Hematopoietic multipotent progenitor cell treated with erythropoietin and hydrocortisone succinate and interleukin-3 and kit ligand, for 8 days (in vitro differentiated cells): ENCODE results near the gene CYFIP1.

Source experiments
- DNase-seq: peaks from one replicate; pipeline ENCODE4 v3.0.0-alpha.2; 2015

Gene CYFIP1

DNA sequence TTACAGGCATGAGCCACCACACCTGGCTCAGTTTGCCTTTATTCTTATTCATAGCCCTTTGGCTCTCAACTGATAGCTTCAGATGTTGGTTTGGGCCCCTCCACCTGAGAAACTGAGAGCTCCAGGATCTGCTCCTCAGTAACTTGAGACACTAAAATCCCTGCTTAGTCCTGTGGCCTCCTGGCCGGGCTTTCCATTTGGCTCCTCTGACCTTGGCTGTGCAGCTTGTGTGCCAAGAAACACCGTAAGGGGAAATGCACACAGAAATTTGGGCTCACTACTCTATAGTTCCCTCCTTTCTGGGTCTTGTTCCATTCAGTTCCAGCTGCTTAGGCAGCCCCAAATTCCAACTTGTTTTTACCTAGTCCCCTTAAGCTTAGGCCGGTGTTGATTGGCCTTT, 116.8 kb downstream of the CYFIP1 start:
- no peak for DNase-seq

DNA sequence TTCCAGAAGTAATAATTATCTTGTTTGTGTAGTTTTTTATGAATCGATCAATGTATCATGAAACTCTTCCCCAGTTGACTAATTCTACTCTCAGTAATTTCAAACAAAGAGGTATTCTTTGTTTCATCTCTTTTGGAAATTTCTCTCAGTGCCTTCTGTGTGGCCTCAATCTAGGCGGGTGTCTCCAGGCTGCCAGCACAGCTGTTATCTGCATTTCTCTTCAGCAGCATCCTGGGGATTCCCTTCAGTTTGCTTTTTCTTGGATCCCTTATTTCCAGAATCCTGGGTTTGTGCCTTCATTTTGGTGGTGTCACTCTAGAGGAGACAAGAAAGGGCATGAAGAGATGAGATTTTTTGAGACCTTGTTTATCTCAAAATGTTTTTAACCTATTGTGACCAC, 119.0 kb downstream of the CYFIP1 start:
- no peak for DNase-seq

DNA sequence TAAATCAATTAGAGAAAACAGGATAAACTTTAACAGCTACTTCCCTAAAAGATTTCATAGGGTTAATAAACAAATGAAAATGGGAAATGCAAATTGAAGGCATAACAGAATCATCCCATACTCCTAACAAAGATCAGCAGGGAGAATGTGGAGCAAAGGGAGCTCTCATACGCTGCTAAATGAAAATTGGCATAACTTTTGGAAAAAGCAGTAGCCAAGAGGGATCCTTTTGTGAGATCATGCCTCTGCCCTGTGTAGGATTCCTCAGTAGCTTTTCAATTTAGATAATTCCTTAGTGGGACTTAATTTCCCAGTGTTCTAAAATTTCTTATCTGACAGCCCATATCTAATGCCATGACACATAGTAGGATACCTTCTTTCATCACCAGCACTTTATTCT, 123.5 kb downstream of the CYFIP1 start:
- DNase-seq, result no peak

DNA sequence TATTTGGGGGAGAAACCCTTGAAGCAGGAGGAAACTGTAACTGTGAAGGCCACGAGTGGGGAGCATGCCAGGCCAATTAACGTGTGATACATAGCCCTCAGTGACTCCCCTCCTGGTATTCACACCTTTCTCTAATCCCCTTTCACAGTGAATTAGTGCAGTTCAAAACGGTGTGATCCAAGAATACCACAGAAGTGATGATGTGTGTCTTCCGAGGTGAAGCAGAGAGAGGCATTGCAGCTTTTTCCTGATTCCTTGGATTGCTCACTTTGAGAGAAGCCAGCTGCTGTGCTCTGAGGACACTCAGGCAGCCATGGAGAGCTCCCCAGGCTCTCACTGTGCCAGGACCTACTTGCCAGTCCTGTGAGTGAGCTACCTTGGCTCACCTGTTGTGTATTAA, 124.4 kb downstream of the CYFIP1 start:
- DNase-seq, result no peak

DNA sequence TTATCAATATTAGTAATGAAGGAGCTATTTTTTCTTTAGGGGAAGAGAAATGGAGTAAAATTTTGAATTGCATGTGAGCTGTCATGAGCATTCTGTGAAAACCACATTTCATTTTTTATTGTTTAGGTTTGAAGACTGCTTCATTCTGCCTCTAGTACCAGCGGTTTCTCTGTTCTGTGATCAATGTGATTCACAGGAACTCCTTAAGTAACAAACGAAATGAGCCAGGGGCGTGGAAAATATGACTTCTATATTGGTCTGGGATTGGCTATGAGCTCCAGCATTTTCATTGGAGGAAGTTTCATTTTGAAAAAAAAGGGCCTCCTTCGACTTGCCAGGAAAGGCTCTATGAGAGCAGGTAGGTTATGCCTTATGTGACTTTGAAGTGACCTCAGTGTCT, 128.7 kb downstream of the CYFIP1 start:
- DNase-seq, result no peak

DNA sequence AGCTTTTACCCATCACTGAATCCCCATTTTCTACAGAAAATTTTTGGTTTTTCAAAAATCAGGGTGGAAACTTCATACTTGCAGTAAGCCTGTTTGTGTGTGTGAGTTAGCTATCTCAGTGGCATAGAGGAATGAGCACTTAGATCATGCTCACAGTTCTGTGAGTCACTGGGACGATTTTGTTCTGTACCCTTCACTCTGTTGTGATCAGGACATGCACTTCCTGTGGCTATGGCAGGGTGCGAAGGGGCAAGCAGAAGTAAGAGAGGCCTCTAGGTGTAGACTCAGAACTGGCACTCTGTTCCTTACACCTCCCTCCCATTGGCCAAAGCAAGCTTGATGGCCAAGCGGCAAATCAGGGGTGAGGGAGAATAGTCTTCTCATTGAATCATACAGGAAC, 130.1 kb downstream of the CYFIP1 start:
- no peak for DNase-seq

DNA sequence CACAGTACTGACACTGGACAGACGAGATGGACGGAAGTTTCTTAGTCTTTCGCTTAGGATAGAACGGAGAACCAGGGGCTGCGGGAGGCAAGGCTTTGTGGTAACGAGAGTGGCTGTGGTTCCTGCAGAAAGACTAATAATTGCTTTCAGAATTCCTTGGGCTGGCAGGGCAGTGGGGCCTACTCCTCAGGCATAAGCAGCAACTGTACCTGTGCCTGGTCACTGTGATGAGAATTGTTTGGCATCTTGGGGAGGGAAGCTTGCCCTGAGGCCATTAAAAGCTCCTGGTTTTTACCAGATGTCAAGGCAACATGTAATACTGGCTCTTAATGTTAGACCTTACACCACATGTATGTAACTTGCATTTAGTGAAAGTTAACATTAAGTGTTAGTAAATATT, 134.1 kb downstream of the CYFIP1 start:
- DNase-seq, result no peak

DNA sequence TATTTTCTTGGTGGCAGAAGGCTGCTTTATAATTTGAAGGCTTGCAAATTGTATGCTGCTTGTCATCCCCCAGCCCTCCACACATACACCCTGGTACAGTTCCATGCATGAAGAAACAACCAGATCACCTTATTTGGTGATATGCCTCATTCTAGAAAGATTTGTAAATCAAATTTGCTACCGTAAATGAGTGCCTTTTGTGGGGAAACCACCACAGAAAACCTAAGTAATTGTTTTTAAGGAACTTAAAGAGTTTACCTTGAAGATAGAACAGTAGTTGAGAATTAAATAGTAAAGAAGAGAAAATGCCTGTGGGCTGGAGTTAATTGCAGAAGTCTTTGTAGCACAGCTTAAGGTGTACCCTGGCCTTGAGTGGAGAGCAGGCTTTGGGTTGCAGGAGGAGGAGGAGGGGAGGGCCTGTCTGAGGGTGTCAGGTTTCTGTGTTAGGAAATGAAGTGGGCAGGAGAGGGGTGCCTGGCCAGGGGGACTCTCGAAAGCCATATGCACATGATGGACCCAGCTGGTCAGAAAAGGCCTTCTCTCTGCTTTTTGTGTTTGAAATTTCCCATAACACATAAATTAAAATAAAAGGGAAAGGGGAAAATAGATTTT, 134.8 kb downstream of the CYFIP1 start:
- no peak for DNase-seq

DNA sequence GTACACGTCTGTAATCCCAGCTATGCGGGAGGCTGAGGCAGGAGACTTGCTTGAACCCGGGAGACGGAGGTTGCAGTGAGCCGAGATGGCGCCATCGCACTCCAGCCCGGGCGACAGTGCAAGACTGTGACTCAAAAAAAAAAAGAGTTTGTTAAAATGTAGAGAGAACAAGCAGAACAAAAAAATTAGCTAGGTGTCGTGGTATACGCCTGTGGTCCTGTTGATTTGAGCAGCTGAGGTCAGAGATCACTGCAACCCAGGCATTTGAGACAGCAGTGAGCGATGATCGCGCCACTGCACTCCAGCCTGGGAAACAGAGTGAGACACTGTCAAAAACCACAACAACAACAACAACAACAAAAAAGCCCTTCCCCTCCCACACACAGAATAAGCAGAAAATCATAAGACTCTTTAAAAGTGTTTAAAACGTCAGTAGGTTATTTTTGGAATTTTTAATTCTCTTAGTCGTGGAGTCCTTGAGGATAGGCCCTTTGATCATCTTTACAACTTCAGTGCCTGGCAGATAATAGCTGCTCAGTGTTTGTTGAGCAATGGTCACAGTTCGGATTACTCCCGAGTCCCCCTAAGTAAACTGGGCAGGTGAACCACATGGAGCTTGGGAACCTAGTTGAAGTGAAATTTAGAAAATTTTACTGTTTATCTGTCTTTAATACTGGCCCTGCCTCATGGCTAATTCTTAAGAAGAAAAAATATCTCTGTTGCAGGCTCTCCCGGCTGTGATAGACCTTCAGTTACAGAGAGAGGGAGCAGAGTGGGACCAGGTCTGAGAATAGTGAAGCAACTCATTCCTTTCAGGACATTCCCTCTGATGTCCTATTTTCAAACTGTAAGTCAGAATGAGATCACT, 135.5 kb downstream of the CYFIP1 start:
- DNase-seq, result no peak

DNA sequence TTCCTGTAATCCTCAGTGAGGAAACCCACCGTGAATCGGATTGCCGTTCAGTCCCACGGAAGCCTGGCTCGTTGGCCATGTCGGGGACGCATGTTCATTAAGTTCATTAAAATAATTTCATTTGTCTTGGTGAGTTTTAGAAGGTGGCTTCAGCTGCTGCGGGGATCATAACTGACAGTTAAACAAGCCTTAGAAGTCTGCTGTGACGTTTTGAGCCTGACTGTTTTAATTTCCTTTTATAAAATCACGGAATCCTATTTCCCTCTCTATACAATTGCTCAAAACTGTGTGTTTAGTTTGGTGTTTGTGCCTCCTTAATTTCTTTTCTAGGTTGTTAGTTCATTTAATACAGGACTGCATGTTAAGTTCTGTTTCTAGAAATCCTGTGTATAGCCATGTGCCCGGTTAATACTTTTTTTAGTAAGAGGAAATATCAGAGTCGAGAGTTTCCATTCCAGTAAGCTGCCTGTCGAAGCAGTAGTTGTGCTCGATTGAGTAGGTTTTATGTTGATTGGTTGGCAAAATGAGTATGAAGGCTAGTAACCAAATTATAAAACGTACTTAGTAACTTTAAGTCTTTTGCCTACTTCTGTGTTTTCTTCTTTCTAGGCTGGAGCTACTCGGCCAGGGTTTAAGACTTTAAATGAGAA, 141.0 kb downstream of the CYFIP1 start:
- DNase-seq, result peak; percentile 32

DNA sequence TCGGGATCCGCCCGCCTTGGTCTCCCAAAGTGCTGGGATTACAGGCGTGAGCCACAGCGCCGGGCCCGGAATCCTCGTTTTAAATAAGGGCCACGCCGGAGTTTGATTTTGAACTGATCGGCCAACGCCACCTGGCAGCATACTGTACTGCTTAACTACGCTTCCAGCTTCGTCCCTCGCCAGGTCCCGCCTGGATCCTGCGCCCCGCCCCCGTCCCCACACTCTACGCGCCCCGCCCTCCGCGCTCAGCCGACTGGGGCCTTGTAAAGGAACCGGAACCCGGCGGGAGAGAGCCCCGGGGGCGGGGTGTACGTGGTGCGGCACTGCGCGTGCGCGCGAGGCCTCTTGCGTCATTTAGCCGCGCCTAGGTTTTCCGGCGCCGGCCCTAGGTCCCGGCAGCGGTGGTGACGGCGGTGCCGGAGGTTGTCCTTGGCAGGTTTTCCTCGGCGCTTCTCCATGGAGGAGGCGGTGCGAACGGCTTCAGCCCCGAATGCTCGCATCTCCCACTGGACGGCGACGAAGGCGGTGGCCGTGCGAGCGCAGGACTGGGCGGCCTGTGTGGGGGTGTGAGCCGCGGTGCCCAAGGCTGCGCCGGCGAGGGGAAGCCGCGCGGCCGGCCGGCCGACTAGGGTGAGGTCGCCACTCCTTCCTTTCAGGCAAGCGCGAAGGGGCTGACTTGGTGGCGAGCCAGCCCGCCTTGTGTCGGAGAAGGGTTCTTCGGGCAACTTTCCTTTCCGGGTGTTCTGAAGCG, 141.7 kb downstream of the CYFIP1 start, which contains the start of gene NIPA2:
NIPA2 (plus strand) TSS at position 375 of the 751 bp plus-strand sequence. CDS start 13,066 bp downstream, outside the sequence.
- peak; percentile 98 for DNase-seq

DNA sequence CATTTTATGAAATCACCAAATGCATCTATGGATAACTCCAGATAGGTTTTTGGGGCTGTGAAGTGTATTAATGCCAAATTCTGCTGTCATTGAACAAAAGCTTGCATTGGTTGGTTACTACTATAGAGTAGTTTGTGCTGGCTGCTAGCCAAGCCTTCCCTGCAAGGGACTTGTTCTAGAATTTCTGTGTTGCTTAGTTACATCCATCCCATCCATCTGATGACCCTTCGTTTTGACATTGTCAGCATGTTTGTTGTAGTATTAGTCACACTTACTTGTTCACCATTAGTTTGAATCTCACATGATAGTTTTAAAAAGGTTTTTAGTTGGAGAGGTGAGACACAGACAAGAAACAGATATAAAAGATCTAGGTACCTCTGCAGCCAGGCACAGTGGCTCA, 148.7 kb downstream of the CYFIP1 start:
- no peak for DNase-seq

DNA sequence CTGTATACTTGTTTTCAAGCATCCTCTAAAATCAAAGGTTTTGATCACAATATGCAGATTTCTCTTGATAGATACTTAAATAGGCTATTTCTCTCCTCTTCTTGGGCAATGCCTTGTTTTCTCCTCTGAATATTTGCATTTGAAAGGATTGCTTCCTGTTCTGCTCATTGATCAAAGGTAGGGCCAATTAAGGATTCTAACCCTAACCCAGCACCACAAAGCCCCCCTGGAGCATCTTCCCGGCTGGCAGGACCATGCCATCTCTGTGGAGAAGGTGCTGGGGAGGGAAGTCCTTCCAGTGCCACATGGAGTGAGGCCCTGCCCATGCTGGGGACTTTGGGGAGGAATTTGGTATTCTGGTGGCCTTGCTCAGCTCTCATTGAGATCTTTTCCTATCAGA, 153.0 kb downstream of the CYFIP1 start:
- no peak for DNase-seq

DNA sequence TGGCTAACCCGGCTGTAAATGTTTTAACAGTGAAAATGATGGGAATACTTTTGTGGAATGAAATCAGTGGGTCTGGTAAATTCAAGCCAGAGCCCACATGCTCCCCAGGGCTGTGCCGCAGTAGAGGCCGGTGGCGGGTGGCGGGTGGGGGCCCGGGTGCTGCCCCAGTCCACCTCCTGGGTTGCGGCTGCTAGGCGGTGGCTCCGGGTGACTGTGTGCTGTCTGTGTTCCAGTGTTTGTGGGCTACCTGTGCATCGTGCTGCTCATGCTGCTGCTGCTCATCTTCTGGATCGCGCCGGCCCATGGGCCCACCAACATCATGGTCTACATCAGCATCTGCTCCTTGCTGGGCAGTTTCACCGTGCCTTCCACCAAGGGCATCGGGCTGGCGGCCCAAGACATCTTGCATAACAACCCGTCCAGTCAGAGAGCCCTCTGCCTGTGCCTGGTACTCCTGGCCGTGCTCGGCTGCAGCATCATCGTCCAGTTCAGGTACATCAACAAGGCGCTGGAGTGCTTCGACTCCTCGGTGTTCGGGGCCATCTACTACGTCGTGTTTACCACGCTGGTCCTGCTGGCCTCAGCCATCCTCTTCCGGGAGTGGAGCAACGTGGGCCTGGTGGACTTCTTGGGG, 156.6 kb downstream of the CYFIP1 start:
- DNase-seq, result no peak

DNA sequence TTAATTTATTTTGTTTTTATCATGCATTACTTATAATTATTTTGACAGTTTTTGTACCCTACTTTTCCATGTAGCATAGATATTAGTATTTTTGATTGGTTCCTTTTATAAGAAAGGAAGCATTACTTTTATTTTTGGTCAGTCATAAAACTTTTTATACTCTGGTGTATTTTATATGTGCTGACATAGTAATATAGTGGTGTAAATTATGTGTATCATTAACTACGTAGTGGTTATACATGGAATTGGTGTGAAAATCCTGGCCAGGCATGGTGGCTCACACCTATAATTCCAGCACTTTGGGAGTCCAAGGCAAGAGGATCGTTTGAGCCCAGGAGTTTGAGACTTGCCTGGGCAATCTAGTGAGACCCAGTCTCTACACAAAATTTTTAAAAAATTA, 160.5 kb downstream of the CYFIP1 start:
- no peak for DNase-seq
